ENCODE data around the gene DDX56.
"Not testable (repeated sequence)": the region's sequence is repeated elsewhere in the genome, so short reads cannot be mapped to it uniquely, and the experiment has no call there.

The DDX56 gene

GRCh38 chr7:44562622-44562962 lies 11.1 kb downstream of the DDX56 start:
- not testable (repeated sequence) for H3K9ac ChIP-seq (ENCODE audit: low read depth, low read length); H3K4me1 ChIP-seq (ENCODE audit: insufficient read depth, low read length); H3K9me3 ChIP-seq (ENCODE audit: control insufficient read depth, insufficient read depth, low read length); H3K36me3 ChIP-seq (ENCODE audit: insufficient read depth, low read length)

- Histone ChIP-seq H3K9ac (ENCODE audit: low read depth, low read length) (no peak overlapping the region), H3K4me1 (ENCODE audit: insufficient read depth, low read length) (no peaks in the 10 kb centered on the region), H3K36me3 (ENCODE audit: insufficient read depth, low read length) (peaks cover 7% of the 10 kb centered on the region), H3K9me3 (ENCODE audit: control insufficient read depth, insufficient read depth, low read length) (no peaks in the 10 kb centered on the region)
Measured at GRCh38 chr7:44561962-44562621, 11.6 kb downstream of the DDX56 start.

GRCh38 chr7:44561481-44561880 lies 12.2 kb downstream of the DDX56 start:
- Histone ChIP-seq H3K36me3 (ENCODE audit: insufficient read depth, low read length) (peaks cover 7% of the 10 kb centered on the region), H3K9ac (ENCODE audit: low read depth, low read length) (no peak overlapping the region), H3K9me3 (ENCODE audit: control insufficient read depth, insufficient read depth, low read length) (no peaks in the 10 kb centered on the region), H3K4me1 (ENCODE audit: insufficient read depth, low read length) (no peaks in the 10 kb centered on the region)

GRCh38 chr7:44559485-44559884 lies 14.2 kb downstream of the DDX56 start:
- no peaks in the 10 kb centered on the region for H3K9me3 ChIP-seq (ENCODE audit: control insufficient read depth, insufficient read depth, low read length)
- H3K36me3 ChIP-seq (ENCODE audit: insufficient read depth, low read length), result no peaks in the 10 kb centered on the region; the same call in 1 of the 2 replicates
- no peak overlapping the region for H3K9ac ChIP-seq (ENCODE audit: low read depth, low read length)
- H3K4me1 ChIP-seq (ENCODE audit: insufficient read depth, low read length), result no peaks in the 10 kb centered on the region

GRCh38 chr7:44557485-44557884 lies 16.2 kb downstream of the DDX56 start:
- Histone ChIP-seq H3K4me1 (ENCODE audit: insufficient read depth, low read length) (no peaks in the 10 kb centered on the region), H3K36me3 (ENCODE audit: insufficient read depth, low read length) (no peaks in the 10 kb centered on the region), H3K9me3 (ENCODE audit: control insufficient read depth, insufficient read depth, low read length) (no peaks in the 10 kb centered on the region), H3K9ac (ENCODE audit: low read depth, low read length) (no peak overlapping the region)

GRCh38 chr7:44555350-44555749 lies 18.4 kb downstream of the DDX56 start:
- H3K4me1 ChIP-seq (ENCODE audit: insufficient read depth, low read length), result no peaks in the 10 kb centered on the region
- H3K9me3 ChIP-seq (ENCODE audit: control insufficient read depth, insufficient read depth, low read length), result no peaks in the 10 kb centered on the region
- H3K36me3 ChIP-seq (ENCODE audit: insufficient read depth, low read length), result no peaks in the 10 kb centered on the region
- H3K9ac ChIP-seq (ENCODE audit: low read depth, low read length), result no peak overlapping the region

- not testable (repeated sequence) for H3K9ac ChIP-seq (ENCODE audit: low read depth, low read length); H3K9me3 ChIP-seq (ENCODE audit: control insufficient read depth, insufficient read depth, low read length); H3K36me3 ChIP-seq (ENCODE audit: insufficient read depth, low read length); H3K4me1 ChIP-seq (ENCODE audit: insufficient read depth, low read length)
Measured at GRCh38 chr7:44552473-44553005, 21.2 kb downstream of the DDX56 start.

- no peaks in the 10 kb centered on the region for H3K9me3 ChIP-seq (ENCODE audit: control insufficient read depth, insufficient read depth, low read length)
- H3K9ac ChIP-seq (ENCODE audit: low read depth, low read length), result no peak overlapping the region
- no peaks in the 10 kb centered on the region for H3K36me3 ChIP-seq (ENCODE audit: insufficient read depth, low read length)
- H3K4me1 ChIP-seq (ENCODE audit: insufficient read depth, low read length), result peaks cover 6% of the 10 kb centered on the region; the same call in 1 of the 2 replicates
Measured at GRCh38 chr7:44549457-44549856, 24.3 kb downstream of the DDX56 start.

GRCh38 chr7:44548893-44549292 lies 24.8 kb downstream of the DDX56 start:
- peaks cover 6% of the 10 kb centered on the region; the same call in 1 of the 2 replicates for H3K4me1 ChIP-seq (ENCODE audit: insufficient read depth, low read length)
- H3K36me3 ChIP-seq (ENCODE audit: insufficient read depth, low read length), result no peaks in the 10 kb centered on the region
- no peak overlapping the region for H3K9ac ChIP-seq (ENCODE audit: low read depth, low read length)
- no peaks in the 10 kb centered on the region for H3K9me3 ChIP-seq (ENCODE audit: control insufficient read depth, insufficient read depth, low read length)

GRCh38 chr7:44547536-44548231 lies 26.0 kb downstream of the DDX56 start:
- H3K4me1 ChIP-seq (ENCODE audit: insufficient read depth, low read length), result peaks cover 6% of the 10 kb centered on the region; the same call in 1 of the 2 replicates
- H3K36me3 ChIP-seq (ENCODE audit: insufficient read depth, low read length), result no peaks in the 10 kb centered on the region
- no peaks in the 10 kb centered on the region for H3K9me3 ChIP-seq (ENCODE audit: control insufficient read depth, insufficient read depth, low read length)
- no peak overlapping the region for H3K9ac ChIP-seq (ENCODE audit: low read depth, low read length)

GRCh38 chr7:44541876-44542610 lies 31.7 kb downstream of the DDX56 start:
- Histone ChIP-seq H3K9me3 (ENCODE audit: control insufficient read depth, insufficient read depth, low read length) (no peaks in the 10 kb centered on the region), H3K36me3 (ENCODE audit: insufficient read depth, low read length) (no peaks in the 10 kb centered on the region), H3K9ac (ENCODE audit: low read depth, low read length) (no peak overlapping the region), H3K4me1 (ENCODE audit: insufficient read depth, low read length) (no peaks in the 10 kb centered on the region)

- no peaks in the 10 kb centered on the region for H3K36me3 ChIP-seq (ENCODE audit: insufficient read depth, low read length)
- H3K9me3 ChIP-seq (ENCODE audit: control insufficient read depth, insufficient read depth, low read length), result no peaks in the 10 kb centered on the region
- H3K9ac ChIP-seq (ENCODE audit: low read depth, low read length), result no peak within 1 kb of the TSS
- no peaks in the 10 kb centered on the region for H3K4me1 ChIP-seq (ENCODE audit: insufficient read depth, low read length)
Measured at GRCh38 chr7:44541028-44541869, 32.5 kb downstream of the DDX56 start, which contains the start of gene NPC1L1. TSS of gene NPC1L1 (minus strand) at chr7:44541330. CDS start at chr7:44541259, 71 bp downstream.

GRCh38 chr7:44540592-44541027 lies 33.1 kb downstream of the DDX56 start:
- no peaks in the 10 kb centered on the region for H3K9me3 ChIP-seq (ENCODE audit: control insufficient read depth, insufficient read depth, low read length)
- H3K9ac ChIP-seq (ENCODE audit: low read depth, low read length), result no peak overlapping the region
- H3K4me1 ChIP-seq (ENCODE audit: insufficient read depth, low read length), result no peaks in the 10 kb centered on the region
- H3K36me3 ChIP-seq (ENCODE audit: insufficient read depth, low read length), result no peaks in the 10 kb centered on the region

All from ES-I3 (cell line).